ENCODE data around the gene CDS2.
A peak's percentile ranks its signal among the peaks of the same experiment; 100 is the strongest.
"Not testable (repeated sequence)": the region's sequence is repeated elsewhere in the genome, so short reads cannot be mapped to it uniquely, and the experiment has no call there.

The CDS2 gene
- 165 to 177 reads per million in 2 donors for total RNA-seq

GRCh38 chr20:5126512-5127203, at the start of gene CDS2:
Gene CDS2 (plus strand): TSS chr20:5127008. CDS start chr20:5127093, 85 bp downstream.
- peak; percentile 100 for DNase-seq

DNA sequence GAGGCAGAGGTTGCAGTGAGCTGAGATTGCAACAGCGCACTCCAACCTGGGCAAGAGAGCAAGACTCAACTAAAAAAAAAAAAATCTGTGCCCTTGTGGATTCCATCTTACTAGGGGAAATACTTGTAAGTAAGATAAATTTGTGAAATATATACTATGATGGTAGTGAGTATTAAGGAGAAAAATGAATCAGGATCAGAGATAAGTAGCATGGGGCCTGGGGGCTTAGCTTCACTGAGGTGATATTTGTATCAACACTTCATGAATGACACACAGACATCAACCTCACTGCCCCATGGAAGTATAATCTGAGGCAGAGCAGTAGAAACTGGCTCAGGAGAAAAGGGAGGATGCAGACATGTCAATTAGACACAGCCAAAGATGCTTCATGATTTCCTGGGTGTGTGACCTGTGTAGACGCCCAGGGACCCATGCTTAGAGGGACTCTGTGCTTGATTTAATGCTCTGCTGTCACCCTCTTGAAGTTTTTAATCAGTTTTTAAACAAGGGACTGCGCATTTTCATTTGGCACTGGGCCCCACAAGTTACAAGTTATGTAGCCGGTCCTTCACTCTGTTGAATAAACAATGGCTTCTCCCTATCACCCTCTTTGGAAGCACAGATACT, 48.9 kb upstream of the CDS2 start:
- no peak for DNase-seq

- DNase-seq = peak; percentile 48
These were observed 48.3 kb upstream of the CDS2 start for GRCh38 chr20:5078399-5078958.

DNA sequence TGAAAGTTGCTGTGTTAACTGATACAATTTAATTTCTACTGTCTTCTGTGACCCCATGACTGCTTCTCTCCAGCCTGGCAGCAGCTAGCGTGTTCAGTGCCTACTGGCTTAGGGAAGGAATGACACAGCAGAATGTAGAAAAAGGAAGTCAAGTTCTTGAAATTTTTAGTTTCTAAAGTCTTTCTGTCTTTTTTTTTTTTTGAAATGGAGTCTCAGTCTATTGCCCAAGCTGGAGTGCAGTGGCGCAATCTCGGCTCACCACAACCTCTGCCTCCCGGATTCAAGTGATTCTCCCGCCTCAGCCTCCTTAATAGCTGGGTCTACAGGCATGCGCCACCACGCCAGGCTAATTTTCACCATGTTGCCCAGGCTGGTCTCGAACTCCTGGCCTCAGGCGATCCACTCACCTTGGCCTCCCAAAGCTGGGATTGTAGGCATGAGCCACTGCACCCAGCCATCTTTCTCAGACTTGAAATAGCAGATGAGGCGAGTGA, 46.4 kb upstream of the CDS2 start:
- DNase-seq = no peak

DNA sequence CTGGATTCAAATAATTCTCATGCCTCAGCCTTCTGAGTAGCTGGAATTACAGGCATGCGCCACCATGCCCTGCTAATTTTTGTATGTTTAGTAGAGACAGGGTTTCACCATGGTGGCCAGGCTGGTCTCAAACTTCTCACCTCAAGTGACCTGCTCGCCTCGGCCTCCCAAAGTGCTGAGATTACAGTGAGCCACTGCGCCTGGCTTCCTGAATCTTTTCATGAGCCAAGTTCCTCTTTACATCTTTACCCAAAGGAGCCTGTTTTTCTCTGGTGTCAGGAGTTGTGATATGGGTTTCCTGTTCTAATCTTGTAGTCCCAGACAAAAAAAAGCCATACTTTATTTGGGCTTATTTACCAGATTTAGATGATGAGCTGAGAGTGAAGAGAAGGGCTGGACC, 41.4 kb upstream of the CDS2 start:
- no peak for DNase-seq

GRCh38 chr20:5088688-5089087, 38.1 kb upstream of the CDS2 start:
- no peak for DNase-seq

- no peak for DNase-seq
These were observed 36.6 kb upstream of the CDS2 start for GRCh38 chr20:5090191-5090590.

GRCh38 chr20:5091902-5092301, 34.9 kb upstream of the CDS2 start:
- no peak for DNase-seq

GRCh38 chr20:5092765-5093339, 34.0 kb upstream of the CDS2 start:
- DNase-seq = no peak

GRCh38 chr20:5095454-5095853, 31.4 kb upstream of the CDS2 start:
- no peak for DNase-seq

DNA sequence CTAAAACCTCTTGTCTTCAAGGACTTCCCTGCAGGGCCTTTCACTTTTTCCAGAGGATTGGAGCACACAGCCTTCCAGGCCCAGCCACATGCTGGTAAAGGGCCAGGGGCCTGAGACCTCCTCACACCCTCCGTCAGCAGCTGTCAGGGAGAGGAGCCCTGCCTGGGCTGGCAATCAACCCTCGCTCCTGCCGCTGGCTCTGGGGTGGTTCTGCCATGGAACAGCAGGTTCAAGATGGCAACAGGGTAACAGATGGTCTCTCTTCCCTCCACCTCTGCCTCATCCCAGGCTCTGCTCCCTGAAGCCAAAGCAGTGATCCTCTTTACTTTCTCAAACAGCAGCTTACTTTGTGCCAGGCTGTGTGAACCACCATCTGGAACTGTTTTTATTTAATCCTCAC, 30.9 kb upstream of the CDS2 start:
- DNase-seq = no peak

GRCh38 chr20:5096463-5096862, 30.3 kb upstream of the CDS2 start:
- DNase-seq = no peak

- DNase-seq = not testable (repeated sequence)
These were observed 27.8 kb upstream of the CDS2 start for GRCh38 chr20:5099009-5099408.

DNA sequence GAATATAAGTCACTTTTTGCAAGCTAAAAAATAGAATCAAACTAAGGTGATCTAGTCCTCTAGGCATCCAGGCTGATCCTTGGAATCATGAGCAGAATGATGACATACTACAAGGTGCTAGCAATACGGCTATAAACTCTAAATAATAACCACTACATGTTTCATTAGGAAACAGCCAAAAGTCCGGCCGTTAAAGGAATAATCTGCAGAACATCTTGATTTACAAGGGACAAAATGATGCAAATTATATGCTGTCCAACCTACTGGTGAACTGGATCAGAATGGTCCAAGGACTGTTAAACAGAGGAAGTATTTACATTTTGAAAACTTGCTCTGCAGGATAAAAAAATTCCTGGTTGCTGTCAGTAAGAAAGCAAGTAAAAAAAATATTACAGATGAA, 26.9 kb upstream of the CDS2 start:
- DNase-seq = not testable (repeated sequence)

DNA sequence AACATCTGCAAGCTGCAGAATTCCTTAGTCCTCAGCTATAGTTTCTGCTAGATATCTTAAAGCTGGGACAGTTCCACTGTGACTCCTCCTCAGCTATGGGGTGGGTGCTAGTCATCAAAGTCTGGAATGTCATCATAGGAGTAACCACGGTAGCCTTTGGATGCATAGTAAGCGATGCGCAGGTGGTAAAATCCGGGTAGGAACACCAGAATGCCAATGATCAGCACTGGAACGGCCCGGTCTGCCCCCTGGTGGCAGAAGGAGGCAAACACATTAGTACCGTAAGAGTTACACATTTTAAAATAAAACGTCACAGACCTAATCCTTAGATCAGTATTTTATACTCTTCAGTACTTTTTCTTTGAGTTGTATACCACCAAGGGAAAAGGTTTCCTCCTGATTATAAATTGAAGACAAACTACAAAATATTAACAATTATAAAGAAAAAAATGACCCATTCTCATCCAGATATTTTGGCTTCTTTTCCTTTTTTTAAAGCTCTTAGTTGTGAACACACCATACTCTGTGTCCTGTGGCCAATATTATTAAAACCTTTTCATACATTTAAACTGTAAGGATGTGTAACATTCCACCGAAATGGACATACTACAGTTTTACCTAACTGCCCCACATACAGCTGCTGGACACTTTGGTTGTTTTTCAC, 26.0 kb upstream of the CDS2 start:
- peak; percentile 78 for DNase-seq

- DNase-seq = no peak
These were observed 22.3 kb upstream of the CDS2 start for GRCh38 chr20:5104479-5104878.

DNA sequence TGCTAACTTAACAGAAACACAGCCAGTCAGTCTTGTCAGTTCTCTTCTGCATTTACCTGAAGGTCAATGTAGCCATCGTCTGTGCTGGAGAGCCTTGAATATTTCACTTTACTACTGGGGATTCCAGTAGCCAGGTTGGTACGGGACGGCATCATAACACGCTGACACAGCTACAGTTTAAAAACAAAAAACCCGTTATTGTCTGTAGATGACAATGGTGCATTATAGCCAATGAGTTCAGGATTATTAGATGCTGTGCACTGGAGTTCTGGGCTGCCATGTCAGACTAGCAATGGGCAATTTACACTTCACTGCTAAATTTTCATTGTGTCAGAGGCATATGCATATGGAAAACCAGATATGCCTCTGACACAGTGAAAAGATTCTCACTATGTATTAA, 17.5 kb upstream of the CDS2 start:
- no peak for DNase-seq

DNA sequence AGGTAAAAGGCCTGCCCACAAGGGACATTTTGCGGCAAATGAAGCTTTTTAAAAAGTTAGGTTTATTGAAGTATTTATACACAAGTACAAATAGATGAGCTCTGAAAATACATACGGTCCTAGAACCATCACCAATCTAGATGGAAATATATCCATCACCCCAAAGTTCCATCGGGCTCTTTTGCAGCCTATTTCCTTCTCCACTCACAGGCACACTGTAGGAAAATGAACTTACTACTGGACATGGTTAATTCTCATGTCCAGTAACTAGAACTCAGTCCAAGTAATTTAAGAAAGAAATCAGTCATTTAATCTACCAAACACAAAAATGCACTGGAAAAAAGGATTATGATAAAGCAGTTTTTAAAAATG, 13.2 kb upstream of the CDS2 start:
- no peak for DNase-seq

DNA sequence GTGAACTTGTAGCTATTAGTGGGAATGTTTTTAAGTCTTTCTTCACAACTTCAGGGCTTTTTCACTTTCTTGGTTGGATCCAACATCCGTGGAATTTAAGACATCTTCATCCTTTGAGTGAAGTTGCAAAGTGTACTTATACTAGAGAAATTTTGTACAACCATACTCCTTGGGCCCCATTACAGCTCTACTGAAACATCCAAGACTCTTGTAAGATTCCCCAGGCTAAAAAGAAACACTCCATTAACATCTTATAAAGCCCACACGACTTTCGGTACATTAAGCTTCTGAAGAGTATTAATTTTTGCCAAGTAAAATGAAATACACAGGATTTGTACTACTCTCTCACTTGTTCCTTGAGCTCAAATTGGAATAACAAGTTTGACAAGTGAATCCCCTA, 12.4 kb upstream of the CDS2 start:
- DNase-seq = no peak

GRCh38 chr20:5116875-5117274, 9.9 kb upstream of the CDS2 start:
- DNase-seq = no peak

GRCh38 chr20:5118220-5119142, 8.3 kb upstream of the CDS2 start:
- no peak for DNase-seq

DNA sequence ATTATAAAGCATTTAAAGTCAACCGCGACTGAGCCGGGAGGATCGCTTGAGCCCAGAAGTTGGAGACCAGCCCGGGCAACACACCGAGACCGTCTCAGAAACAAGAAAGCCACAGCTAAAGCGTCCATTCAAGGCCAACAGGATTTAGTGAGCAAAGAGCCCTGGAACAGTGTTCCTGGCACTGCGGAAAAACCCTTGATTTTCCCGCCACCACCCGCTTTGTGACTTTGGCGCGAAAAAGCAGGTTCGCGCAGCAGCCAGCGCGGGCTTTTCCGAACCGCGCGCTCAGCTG, 7.7 kb upstream of the CDS2 start:
- no peak for DNase-seq

Measured in T-helper 9 cell (primary cell).